Esophagus muscularis mucosa (tissue), 4 donors: Measurements from ENCODE around the gene G6PC3. TPM values are rescaled to one million over a fixed set of nuclear protein-coding genes. Genes with fewer than 3 reads are reported as not detected.

Experiments
- DNase-seq: peaks from one replicate; pipeline ENCODE4 v3.0.0-alpha.2; 2017; ENCODE audit errors: extremely low spot score
- H3K27ac ChIP-seq, 4 donors: fragments of 200-600 bp; sonication (generic); replicated peaks in 1 of 4; 1 replicate in 3 of 4; 2 replicates in 1 of 4; pipeline ENCODE4 v1.5.1; 2016 to 2019; ENCODE audit warnings: mild to moderate bottlenecking in 1 of 4
- H3K27me3 ChIP-seq, 4 donors: fragments of 200-600 bp; sonication (generic); one replicate each; pipeline versions ENCODE4 v1.5.1 to v1.6.0; 2016 to 2019
- H3K36me3 ChIP-seq, 4 donors: fragments of 200-600 bp; sonication (generic); one replicate each; pipeline ENCODE4 v1.5.1; 2016 to 2019
- H3K4me1 ChIP-seq, 4 donors: fragments of 200-600 bp; sonication (generic); one replicate each; pipeline ENCODE4 v1.5.1; 2016 to 2019
- H3K4me3 ChIP-seq, 4 donors: fragments of 200-600 bp; sonication (generic); 1 replicate in 2 of 4; 2 replicates in 2 of 4; pipeline ENCODE4 v1.5.1; 2016 to 2019; ENCODE audit warnings: mild to moderate bottlenecking in 4 of 4, moderate library complexity in 1 of 4
- H3K9me3 ChIP-seq, 4 donors: fragments of 200-600 bp; sonication (generic); 1 replicate in 3 of 4; 2 replicates in 1 of 4; pipeline ENCODE4 v1.5.1; 2016 to 2019
- EP300 ChIP-seq: sonication (generic); formaldehyde crosslinking; IDR thresholded peaks from one replicate; pipeline ENCODE4 v1.6.1; 2017; ENCODE audit warnings: antibody characterized with exemption
- POLR2A ChIP-seq: fragments of 450-650 bp; IDR thresholded peaks from one replicate; pipeline ENCODE4 v1.6.1; 2017; ENCODE audit warnings: antibody characterized with exemption, moderate library complexity, mild to moderate bottlenecking, low read depth
- POLR2AphosphoS5 ChIP-seq, 2 donors: sonication (generic); formaldehyde crosslinking; IDR thresholded peaks; one replicate each; pipeline ENCODE4 v1.6.1; 2017; ENCODE audit warnings: antibody characterized with exemption in 2 of 2
- WGBS: methylation state at CpG from one replicate; pipeline ENCODE4 v1.1.5; 2018; 5-methylcytosine and 5-hydroxymethylcytosine counted together
- intact Hi-C: fragments of 100-400 bp; cut with DNase I; formaldehyde crosslinking; loops from one replicate; pipeline ENCODE4 v1.15.1; 2023
- total RNA-seq, 4 donors: library from RNA; depleted of rRNA; stranded (reverse); fragments of >200 nt; gene quantifications; one replicate each; pipeline versions ENCODE4 v1.1.0 to v1.2.1, GENCODE V29; 2016
- TF ChIP-seq, protein P1 (sequence below), 3 experiments: fragments of 200-600 bp in 2 of 3; fragments of 450-650 bp in 1 of 3; sonication (generic) in 2 of 3; IDR thresholded peaks; one replicate each; pipeline ENCODE4 v1.5.1; 2017 to 2019; ENCODE audit warnings: antibody characterized with exemption in 3 of 3, mild to moderate bottlenecking in 2 of 3, moderate library complexity in 1 of 3

G6PC3 gene
- total RNA-seq, 4 donors from 2014 or later, result 23.9 to 37.5 (median 30.7) TPM

- Histone ChIP-seq H3K4me1 (peaks cover 17 to 36% (median 19%) of the 10 kb centered on the region in 4 donors), H3K36me3 (peaks cover 27 to 89% (median 57%) of the 10 kb centered on the region in 4 donors), H3K27me3 (no peaks in the 10 kb centered on the region), H3K9me3 (no peaks in the 10 kb centered on the region), H3K27ac (no peak overlapping the region), H3K4me3 (no peak overlapping the region)
- 89% methylated on average over 14 of the region's 14 CpGs for WGBS
- intact Hi-C loops, result no loop called here
- no peak for TF ChIP-seq POLR2A
- no peak for TF ChIP-seq EP300
- TF ChIP-seq POLR2AphosphoS5 (IDR thresholded peaks at IDR 0.05), result no peak
- TF ChIP-seq, protein P1, sequence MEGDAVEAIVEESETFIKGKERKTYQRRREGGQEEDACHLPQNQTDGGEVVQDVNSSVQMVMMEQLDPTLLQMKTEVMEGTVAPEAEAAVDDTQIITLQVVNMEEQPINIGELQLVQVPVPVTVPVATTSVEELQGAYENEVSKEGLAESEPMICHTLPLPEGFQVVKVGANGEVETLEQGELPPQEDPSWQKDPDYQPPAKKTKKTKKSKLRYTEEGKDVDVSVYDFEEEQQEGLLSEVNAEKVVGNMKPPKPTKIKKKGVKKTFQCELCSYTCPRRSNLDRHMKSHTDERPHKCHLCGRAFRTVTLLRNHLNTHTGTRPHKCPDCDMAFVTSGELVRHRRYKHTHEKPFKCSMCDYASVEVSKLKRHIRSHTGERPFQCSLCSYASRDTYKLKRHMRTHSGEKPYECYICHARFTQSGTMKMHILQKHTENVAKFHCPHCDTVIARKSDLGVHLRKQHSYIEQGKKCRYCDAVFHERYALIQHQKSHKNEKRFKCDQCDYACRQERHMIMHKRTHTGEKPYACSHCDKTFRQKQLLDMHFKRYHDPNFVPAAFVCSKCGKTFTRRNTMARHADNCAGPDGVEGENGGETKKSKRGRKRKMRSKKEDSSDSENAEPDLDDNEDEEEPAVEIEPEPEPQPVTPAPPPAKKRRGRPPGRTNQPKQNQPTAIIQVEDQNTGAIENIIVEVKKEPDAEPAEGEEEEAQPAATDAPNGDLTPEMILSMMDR (IDR thresholded peaks at IDR 0.05), result no peak
- DNase-seq, result no peak
Observed at GRCh38 chr17:44059101-44059892, 11.2 kb upstream of the G6PC3 start.

DNA sequence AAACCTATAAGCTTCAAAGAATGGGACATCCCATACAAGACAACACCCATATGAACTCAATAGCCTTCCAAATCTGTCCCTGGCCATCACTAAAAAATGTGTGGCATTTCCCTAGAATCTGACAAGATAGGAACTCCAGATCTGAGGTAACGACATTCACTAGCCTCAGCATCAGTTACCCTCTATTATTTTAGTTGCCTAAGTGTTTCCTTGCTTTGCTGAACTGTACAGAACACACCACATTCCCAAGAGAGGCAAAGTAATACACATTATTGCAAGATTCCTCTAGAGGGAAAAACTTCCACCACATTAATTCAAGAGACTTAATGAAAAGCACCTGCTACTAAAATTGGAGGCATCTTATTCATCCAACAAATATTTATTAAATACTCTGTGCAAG lies 9.1 kb upstream of the G6PC3 start:
- Histone ChIP-seq H3K27ac (no peak overlapping the region), H3K36me3 (peaks cover 27 to 77% (median 49%) of the 10 kb centered on the region in 4 donors), H3K9me3 (no peaks in the 10 kb centered on the region), H3K27me3 (no peaks in the 10 kb centered on the region), H3K4me3 (no peak overlapping the region), H3K4me1 (peaks cover 32 to 52% (median 34%) of the 10 kb centered on the region in 4 donors)
- TF ChIP-seq POLR2A (no peak), POLR2AphosphoS5 (IDR thresholded peaks at IDR 0.05) (no peak), EP300 (no peak)
- TF ChIP-seq, protein P1 (IDR thresholded peaks at IDR 0.05), result no peak
- WGBS, result 60% methylated on average over 1 of the region's 1 CpG
- no peak for DNase-seq
- intact Hi-C loops, result no loop called here

DNA sequence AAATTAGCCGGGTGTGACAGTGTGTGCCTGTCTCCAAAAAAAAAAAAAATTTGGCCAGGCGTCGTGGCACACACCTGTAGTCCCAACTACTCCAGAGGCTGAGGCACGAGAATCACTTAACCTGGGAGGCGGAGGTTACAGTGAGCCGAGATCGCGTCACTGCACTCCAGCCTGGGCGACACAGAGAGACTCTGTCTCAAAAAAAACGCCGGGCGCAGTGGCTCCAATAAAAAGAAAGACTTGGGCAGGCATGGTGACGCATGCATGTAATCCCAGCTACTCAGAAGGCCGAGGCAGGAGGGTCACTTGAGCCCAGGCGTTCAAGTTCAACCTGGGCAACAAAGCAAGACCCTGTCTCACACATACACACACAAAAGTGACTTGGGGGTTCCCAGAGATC lies 7.7 kb upstream of the G6PC3 start:
- H3K4me3 ChIP-seq, result no peak overlapping the region
- TF ChIP-seq, protein P1 (IDR thresholded peaks at IDR 0.05), result no peak
- no peak for TF ChIP-seq POLR2A
- no peak for TF ChIP-seq POLR2AphosphoS5 (IDR thresholded peaks at IDR 0.05)
- TF ChIP-seq EP300, result no peak
- H3K9me3 ChIP-seq, result no peaks in the 10 kb centered on the region
- H3K27ac ChIP-seq, result no peak overlapping the region
- H3K27me3 ChIP-seq, result no peaks in the 10 kb centered on the region
- WGBS, result 96% methylated on average over 15 of the region's 15 CpGs
- intact Hi-C loops, result no loop called here
- H3K36me3 ChIP-seq, result peaks cover 22 to 63% (median 42%) of the 10 kb centered on the region in 4 donors
- DNase-seq, result no peak
- peaks cover 41 to 64% (median 42%) of the 10 kb centered on the region in 4 donors for H3K4me1 ChIP-seq

DNA sequence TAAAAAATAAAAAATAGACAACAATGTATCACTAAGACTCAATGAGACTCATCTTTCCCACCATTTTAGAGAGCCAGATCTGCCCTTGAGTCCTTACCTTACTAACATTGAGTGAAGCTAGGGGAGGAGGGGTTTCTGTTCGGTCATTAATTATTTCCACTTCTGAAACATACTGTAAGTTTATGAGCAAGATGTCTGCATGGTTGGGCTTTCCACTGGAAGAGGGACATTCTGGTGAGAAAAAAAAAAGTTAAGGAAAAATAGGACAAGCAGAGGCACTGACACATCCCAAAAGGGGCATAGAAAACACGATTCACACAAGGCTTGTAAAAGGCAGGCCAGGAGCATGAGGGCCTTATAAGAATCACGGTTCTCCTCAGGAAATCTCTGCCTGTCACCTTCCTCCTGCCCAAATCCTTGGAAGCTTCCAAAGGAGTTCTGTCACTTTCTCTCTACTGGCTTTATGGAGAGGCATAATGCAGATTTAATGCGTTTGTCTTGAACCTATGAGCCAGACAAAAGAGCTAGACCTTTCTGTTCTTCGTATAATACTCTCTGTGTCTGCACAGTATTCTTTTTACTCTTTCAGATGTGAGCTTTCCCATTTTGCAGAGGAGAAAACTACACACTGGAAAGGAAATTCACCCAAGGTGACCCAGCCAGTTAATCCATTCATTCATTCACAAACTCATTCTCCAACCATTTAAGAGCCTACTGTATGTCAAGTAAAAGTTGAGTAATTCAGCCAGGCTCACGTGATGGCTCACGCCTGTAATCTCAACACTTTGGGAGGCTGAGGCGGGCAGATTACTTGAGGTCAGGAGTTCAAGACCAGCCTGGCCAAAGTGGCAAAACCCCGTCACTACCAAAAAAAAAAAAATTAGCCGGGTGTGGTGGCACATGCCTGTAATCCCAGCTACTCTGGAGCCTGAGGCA lies 6.6 kb upstream of the G6PC3 start:
- Histone ChIP-seq H3K9me3 (no peaks in the 10 kb centered on the region), H3K27me3 (no peaks in the 10 kb centered on the region), H3K27ac (no peak overlapping the region), H3K4me3 (no peak overlapping the region), H3K4me1 (peaks cover 41 to 60% (median 42%) of the 10 kb centered on the region in 4 donors), H3K36me3 (peaks cover 17 to 53% (median 34%) of the 10 kb centered on the region in 4 donors)
- DNase-seq, result no peak
- TF ChIP-seq EP300 (no peak), POLR2AphosphoS5 (IDR thresholded peaks at IDR 0.05) (no peak), POLR2A (no peak)
- TF ChIP-seq, protein P1 (IDR thresholded peaks at IDR 0.05), result no peak
- intact Hi-C loops, result no loop called here
- 68% methylated on average over 9 of the region's 10 CpGs for WGBS
